IMR-90 (cell line): ENCODE results near the gene NTRK3. TPM values are rescaled to one million over a fixed set of nuclear protein-coding genes. Genes with fewer than 3 reads are reported as not detected.

Experiments used
- ATAC-seq: fragments of 200-7000 bp; cut with Tn5 transposase; 2 replicates; pipeline ENCODE4 v1.9.1; 2020; ENCODE audit warnings: low read depth, mild to moderate bottlenecking, moderate library complexity
- BruUV-seq: library from RNA; stranded (reverse); fragments of 400-500 nt; replicated peaks from 2 replicates; lab custom pipeline; 2021; lab: Mats Ljungman, UMichigan
- CTCF ChIA-PET: fragments of 300-600 bp; formaldehyde crosslinking; extraction: SDS; loops from one replicate; lab custom pipeline; 2021; ENCODE audit warnings: antibody characterized with exemption; lab: Yijun Ruan, JAX
- POLR2A ChIA-PET: fragments of 300-600 bp; sonication (Branson Sonifier 250); formaldehyde crosslinking; loops from one replicate; lab custom pipeline; 2022; ENCODE audit warnings: antibody characterized with exemption; ENCODE audit not compliant: unreplicated experiment; lab: Charles Lee
- DNase-seq: peaks from one replicate; pipeline ENCODE4 v3.0.0; 2013
- H2AFZ ChIP-seq: replicated peaks from 2 replicates; pipeline ENCODE3; 2013; ENCODE audit warnings: low read length, mild to moderate bottlenecking; ENCODE audit not compliant: poor library complexity
- H2AK5ac ChIP-seq: 2 replicates; pipeline ENCODE4 v1.6.1; 2013; ENCODE audit warnings: low read depth, low read length, inconsistent platforms
- H2AK9ac ChIP-seq: replicated peaks from 2 replicates; pipeline ENCODE3; 2013; ENCODE audit warnings: mild to moderate bottlenecking, low read depth, low read length, moderate library complexity; ENCODE audit not compliant: poor library complexity
- H2BK120ac ChIP-seq: 2 replicates; pipeline ENCODE4 v1.6.1; 2013; ENCODE audit warnings: low read depth, low read length, inconsistent platforms
- H2BK15ac ChIP-seq: 3 replicates; pipeline ENCODE4 v1.6.1; 2013; ENCODE audit warnings: low read depth, low read length, inconsistent platforms
- H2BK20ac ChIP-seq: 2 replicates; pipeline ENCODE4 v1.6.1; 2013; ENCODE audit warnings: low read depth, mild to moderate bottlenecking, inconsistent platforms, low read length, moderate library complexity
- H2BK5ac ChIP-seq: 2 replicates; pipeline ENCODE4 v1.6.1; 2013; ENCODE audit warnings: mild to moderate bottlenecking, low read depth, low read length, inconsistent platforms; ENCODE audit not compliant: poor library complexity, severe bottlenecking
- H3K14ac ChIP-seq: replicated peaks from 2 replicates; pipeline ENCODE4 v1.6.1; 2013; ENCODE audit warnings: low read depth, low read length, inconsistent platforms
- H3K18ac ChIP-seq: 2 replicates; pipeline ENCODE4 v1.6.1; 2013; ENCODE audit warnings: low read depth, low read length, control low read depth
- H3K23ac ChIP-seq: 2 replicates; pipeline ENCODE4 v1.6.1; 2013; ENCODE audit warnings: low read depth, low read length, inconsistent platforms
- H3K27ac ChIP-seq: 2 replicates; pipeline ENCODE4 v1.5.1; 2013; ENCODE audit warnings: mild to moderate bottlenecking, control low read depth, low read length; ENCODE audit not compliant: insufficient read depth
- H3K27me3 ChIP-seq: 2 replicates; pipeline ENCODE4 v1.6.1; 2013; ENCODE audit warnings: low read length; ENCODE audit not compliant: control insufficient read depth, insufficient read depth
- H3K36me3 ChIP-seq: 2 replicates; pipeline ENCODE4 v1.6.1; 2013; ENCODE audit warnings: low read length, mixed read lengths; ENCODE audit not compliant: control insufficient read depth, insufficient read depth
- H3K4ac ChIP-seq: 2 replicates; pipeline ENCODE4 v1.6.1; 2013; ENCODE audit warnings: low read depth, low read length, inconsistent platforms
- H3K4me1 ChIP-seq: 2 replicates; pipeline ENCODE4 v1.6.1; 2013; ENCODE audit warnings: low read length, mixed read lengths; ENCODE audit not compliant: control insufficient read depth, insufficient read depth
- H3K4me2 ChIP-seq: 2 replicates; pipeline ENCODE4 v1.6.1; 2013; ENCODE audit warnings: low read depth, mild to moderate bottlenecking, control low read depth, low read length, moderate library complexity
- H3K4me3 ChIP-seq: 2 replicates; pipeline ENCODE4 v1.5.1; 2013; ENCODE audit warnings: low read depth, mild to moderate bottlenecking, control low read depth, low read length, moderate library complexity; ENCODE audit not compliant: insufficient read depth
- H3K56ac ChIP-seq: 2 replicates; pipeline ENCODE4 v1.6.1; 2013; ENCODE audit warnings: low read length, inconsistent platforms; ENCODE audit not compliant: insufficient read depth; ENCODE audit errors: extremely low read depth
- H3K79me1 ChIP-seq, 2 experiments: 2 replicates each; pipeline ENCODE4 v1.6.1; 2013; ENCODE audit warnings: low read length in 2 of 2, inconsistent platforms in 1 of 2, low read depth in 1 of 2
- H3K9ac ChIP-seq: 2 replicates; pipeline ENCODE4 v1.6.1; 2013; ENCODE audit warnings: low read depth, low read length, control low read depth
- H3K9me1 ChIP-seq: 2 replicates; pipeline ENCODE4 v1.6.1; 2013; ENCODE audit warnings: low read length, inconsistent platforms; ENCODE audit not compliant: insufficient read depth
- H3K9me3 ChIP-seq: 2 replicates; pipeline ENCODE4 v1.6.1; 2013; ENCODE audit warnings: low read length; ENCODE audit not compliant: control insufficient read depth, insufficient read depth
- H4K20me1 ChIP-seq: 2 replicates; pipeline ENCODE4 v1.6.1; 2013; ENCODE audit warnings: low read length, inconsistent platforms; ENCODE audit not compliant: insufficient read depth
- H4K5ac ChIP-seq: 2 replicates; pipeline ENCODE4 v1.6.1; 2013; ENCODE audit warnings: mild to moderate bottlenecking, low read depth, low read length, control low read depth
- H4K8ac ChIP-seq, 2 experiments: 2 replicates each; pipeline ENCODE4 v1.6.1; 2013; ENCODE audit warnings: low read depth in 2 of 2, low read length in 2 of 2, control low read depth in 1 of 2, inconsistent platforms in 1 of 2
- H4K91ac ChIP-seq: 2 replicates; pipeline ENCODE4 v1.6.1; 2013; ENCODE audit warnings: low read depth, low read length, inconsistent platforms; ENCODE audit not compliant: insufficient read depth
- BHLHE40 ChIP-seq: fragments of 150-350 bp; IDR thresholded peaks from 2 replicates; pipeline ENCODE4 v1.6.1; 2016; ENCODE audit warnings: mild to moderate bottlenecking, low read depth, low read length
- CEBPB ChIP-seq: IDR thresholded peaks from 2 replicates; pipeline ENCODE4 v1.6.1; 2012; ENCODE audit warnings: low read depth, low read length, improper control_type of control experiment
- CHD1 ChIP-seq: IDR thresholded peaks from 2 replicates; pipeline ENCODE4 v1.6.1; 2012; ENCODE audit warnings: low read depth, low read length, improper control_type of control experiment
- CTCF ChIP-seq: conservative IDR thresholded peaks from 2 replicates; pipeline ENCODE4 v1.5.1; 2012; ENCODE audit warnings: mild to moderate bottlenecking, low read depth, low read length, improper control_type of control experiment
- ELK1 ChIP-seq: fragments of 150-350 bp; IDR thresholded peaks from 2 replicates; pipeline ENCODE4 v1.6.1; 2016; ENCODE audit warnings: low read depth, mild to moderate bottlenecking, low read length, moderate library complexity, borderline replicate concordance
- FOS ChIP-seq: fragments of 150-350 bp; IDR thresholded peaks from 2 replicates; pipeline ENCODE4 v1.6.1; 2016; ENCODE audit warnings: low read depth, low read length
- MAFK ChIP-seq: IDR thresholded peaks from 2 replicates; pipeline ENCODE4 v1.6.1; 2012; ENCODE audit warnings: low read depth, low read length, improper control_type of control experiment
- MAZ ChIP-seq: IDR thresholded peaks from 2 replicates; pipeline ENCODE4 v1.6.1; 2012; ENCODE audit warnings: low read depth, mild to moderate bottlenecking, low read length, improper control_type of control experiment, moderate library complexity, borderline replicate concordance
- MXI1 ChIP-seq: IDR thresholded peaks from 2 replicates; pipeline ENCODE4 v1.6.1; 2012; ENCODE audit warnings: low read depth, mild to moderate bottlenecking, low read length, moderate library complexity, borderline replicate concordance
- NFE2L2 ChIP-seq: fragments of 150-350 bp; IDR thresholded peaks from 2 replicates; pipeline ENCODE4 v1.6.1; 2016; ENCODE audit warnings: low read depth, mild to moderate bottlenecking, low read length
- POLR2A ChIP-seq: IDR thresholded peaks from 2 replicates; pipeline ENCODE4 v1.6.1; 2012; ENCODE audit warnings: mild to moderate bottlenecking, low read depth, low read length
- RAD21 ChIP-seq: IDR thresholded peaks from 2 replicates; pipeline ENCODE4 v1.6.1; 2012; ENCODE audit warnings: low read length, improper control_type of control experiment
- RCOR1 ChIP-seq: IDR thresholded peaks from 2 replicates; pipeline ENCODE4 v1.6.1; 2012; ENCODE audit warnings: mild to moderate bottlenecking, low read length, improper control_type of control experiment; ENCODE audit not compliant: insufficient replicate concordance
- RFX5 ChIP-seq: IDR thresholded peaks from 2 replicates; pipeline ENCODE4 v1.8.0; 2012; ENCODE audit warnings: low read depth, mild to moderate bottlenecking, low read length, moderate library complexity
- SMC3 ChIP-seq: fragments of 150-350 bp; IDR thresholded peaks from 2 replicates; pipeline ENCODE4 v1.6.1; 2016; ENCODE audit warnings: low read depth, mild to moderate bottlenecking, antibody characterized with exemption, low read length, moderate library complexity
- USF2 ChIP-seq: fragments of 150-350 bp; IDR thresholded peaks from 2 replicates; pipeline ENCODE4 v1.6.1; 2017; ENCODE audit warnings: mild to moderate bottlenecking, antibody characterized with exemption, low read length, low read depth
- WGBS, 2 experiments: methylation state at CpG; one replicate each; pipeline versions ENCODE4 v1.1.5 to v1.1.7; 2013; ENCODE audit warnings: missing lambda C conversion rate in 2 of 2; ENCODE audit not compliant: insufficient read length in 1 of 2; ENCODE audit errors: extremely low coverage in 2 of 2; 5-methylcytosine and 5-hydroxymethylcytosine counted together
- dilution Hi-C: fragments of 300-500 bp; cut with HindIII; formaldehyde crosslinking; loops from one replicate; pipeline ENCODE4 v1.14.3; 2018; ENCODE audit warnings: low sequenced_read_pairs; ENCODE audit not compliant: unreplicated experiment
- in situ Hi-C: fragments of 300-500 bp; cut with MboI; formaldehyde crosslinking; loops from 3 replicates; pipeline ENCODE4 v1.14.3; 2019; ENCODE audit warnings: low sequenced_read_pairs, inconsistent platforms, mixed read lengths
- intact Hi-C: fragments of 100-400 bp; cut with micrococcal nuclease; formaldehyde crosslinking; loops from 2 replicates; pipeline ENCODE4 v1.10.0; 2022
- polyA plus RNA-seq, 3 experiments: library from polyadenylated mRNA; depleted of rRNA; stranded (reverse); fragments of >200 nt; gene quantifications; 2 replicates each; pipeline ENCODE4 v1.2.3, GENCODE V29; 2012; ENCODE audit warnings: low replicate concordance in 1 of 3
- total RNA-seq: library from RNA; depleted of rRNA; stranded (reverse); fragments of >200 nt; gene quantifications from 2 replicates; pipeline ENCODE4 v1.2.3, GENCODE V29; 2012

NTRK3 gene
- total and polyA plus RNA-seq, 2 of the 4 experiments (the other 2 are of a cell fraction), result under 0.01 to 0.15 TPM

- H3K4me2 ChIP-seq, result no peak overlapping the region
- H3K56ac ChIP-seq, result no peak overlapping the region
- CTCF ChIA-PET, result no interaction called here
- no peaks in the 10 kb centered on the region for H3K79me1 ChIP-seq
- H3K23ac ChIP-seq, result no peak overlapping the region
- ATAC-seq (no peak), DNase-seq (no peak)
- intact Hi-C loops, result loop anchor here (10.0 kb wide), 1 partner anchor 1355 kb away; no protein-coding TSS in a partner anchor
- no peak overlapping the region for H3K14ac ChIP-seq
- no peak overlapping the region for H2AK5ac ChIP-seq
- no peak overlapping the region for H2BK5ac ChIP-seq
- no peaks in the 10 kb centered on the region for H4K20me1 ChIP-seq
- H3K9me3 ChIP-seq, result no peaks in the 10 kb centered on the region
- no TSS peak for BruUV-seq
- H3K18ac ChIP-seq, result no peak overlapping the region
- H4K8ac ChIP-seq, result no peak overlapping the region
- dilution Hi-C loops, result no loop called here
- no CpG with 5 or more reads among the region's 4 CpGs for WGBS, 2 experiments
- H2AK9ac ChIP-seq, result no peak overlapping the region
- H2BK15ac ChIP-seq, result no peak overlapping the region
- H3K4me1 ChIP-seq, result no peaks in the 10 kb centered on the region
- no peak overlapping the region for H3K9ac ChIP-seq
- H3K9me1 ChIP-seq, result no peaks in the 10 kb centered on the region
- no peaks in the 10 kb centered on the region for H3K27me3 ChIP-seq
- H3K4ac ChIP-seq, result no peak overlapping the region
- H2BK120ac ChIP-seq, result no peak overlapping the region
- in situ Hi-C loops, result no loop called here
- no peak for TF ChIP-seq MAFK
- no peak for TF ChIP-seq FOS
- TF ChIP-seq CEBPB, result no peak
- TF ChIP-seq ELK1, result no peak
- TF ChIP-seq CTCF, result no peak
- no peak for TF ChIP-seq MAZ
- no peak for TF ChIP-seq NFE2L2
- TF ChIP-seq POLR2A, result no peak
- TF ChIP-seq RFX5, result no peak
- no peak for TF ChIP-seq SMC3
- no peak for TF ChIP-seq RAD21
- TF ChIP-seq MXI1, result no peak
- no peak for TF ChIP-seq BHLHE40
- no peak for TF ChIP-seq RCOR1
- TF ChIP-seq USF2, result no peak
- no peak for TF ChIP-seq CHD1
- H4K91ac ChIP-seq, result no peak overlapping the region
- H3K36me3 ChIP-seq, result no peaks in the 10 kb centered on the region
- no peak overlapping the region for H3K4me3 ChIP-seq
- H2AFZ ChIP-seq, result no peak overlapping the region
- no peak overlapping the region for H4K5ac ChIP-seq
- H3K27ac ChIP-seq, result no peak overlapping the region
- POLR2A ChIA-PET, result no interaction called here
- H2BK20ac ChIP-seq, result no peak overlapping the region
These were observed 13.0 kb upstream of the NTRK3 start for GRCh38 chr15:88269356-88270062.
